H1 (cell line): ENCODE data around the gene ANKS1A. TPM values are rescaled to one million over a fixed set of nuclear protein-coding genes. Genes with fewer than 3 reads are reported as not detected.

Experiments used
- CTCF ChIA-PET: fragments of 300-600 bp; sonication (Branson Sonifier 250); formaldehyde crosslinking; loops from one replicate; lab custom pipeline; 2021; ENCODE audit not compliant: partially characterized antibody; lab: Charles Lee
- POLR2A ChIA-PET: fragments of 300-600 bp; sonication (Branson Sonifier 250); formaldehyde crosslinking; loops from one replicate; lab custom pipeline; 2021; ENCODE audit warnings: inconsistent platforms; ENCODE audit not compliant: partially characterized antibody; lab: Charles Lee
- DNase-seq, 2 experiments: peaks; one replicate each; pipeline versions ENCODE4 v3.0.0 to v3.0.0-alpha.2; 2010 to 2022; ENCODE audit warnings: low spot score in 2 of 2, low read depth in 1 of 2, mixed read lengths in 1 of 2
- FAIRE-seq: peaks from 2 replicates; lab custom pipeline; 2011; peaks lifted over from hg19 to GRCh38; lab: Jason Lieb, UNC
- H2AFZ ChIP-seq: 2 replicates; pipeline ENCODE4 v1.8.1; 2012; ENCODE audit warnings: low read length, inconsistent platforms
- H2AK5ac ChIP-seq: 2 replicates; pipeline ENCODE4 v1.6.1; 2013; ENCODE audit warnings: low read depth, low read length
- H2BK120ac ChIP-seq: replicated peaks from 2 replicates; pipeline ENCODE3; 2013; ENCODE audit warnings: low read depth, low read length, inconsistent platforms
- H2BK12ac ChIP-seq: 2 replicates; pipeline ENCODE4 v1.6.1; 2013; ENCODE audit warnings: low read depth, low read length
- H2BK15ac ChIP-seq: 2 replicates; pipeline ENCODE4 v1.6.1; 2013; ENCODE audit warnings: low read length
- H2BK20ac ChIP-seq: 2 replicates; pipeline ENCODE4 v1.6.1; 2013; ENCODE audit warnings: low read length
- H2BK5ac ChIP-seq: 2 replicates; pipeline ENCODE4 v1.6.1; 2013; ENCODE audit warnings: low read depth, low read length
- H3K14ac ChIP-seq: 2 replicates; pipeline ENCODE4 v1.6.1; 2013; ENCODE audit warnings: inconsistent platforms; ENCODE audit not compliant: insufficient read length
- H3K18ac ChIP-seq: 2 replicates; pipeline ENCODE4 v1.6.1; 2013; ENCODE audit warnings: low read length; ENCODE audit errors: extremely low read depth
- H3K23ac ChIP-seq: 2 replicates; pipeline ENCODE4 v1.6.1; 2013; ENCODE audit warnings: inconsistent platforms; ENCODE audit not compliant: insufficient read length
- H3K23me2 ChIP-seq: 2 replicates; pipeline ENCODE4 v1.6.1; 2013; ENCODE audit warnings: low read depth, low read length
- H3K27ac ChIP-seq: 2 replicates; pipeline ENCODE4 v1.6.1; 2011; ENCODE audit warnings: low read depth, low read length, inconsistent platforms
- H3K27me3 ChIP-seq, 4 experiments: replicated peaks in 1 of 4; 1 replicate in 1 of 4; 2 replicates in 3 of 4; pipeline versions ENCODE4 v1.6.1 to v1.8.1; 2011 to 2013; ENCODE audit warnings: low read length in 3 of 4, mild to moderate bottlenecking in 3 of 4, inconsistent platforms in 2 of 4, mixed read lengths in 2 of 4, moderate library complexity in 1 of 4; ENCODE audit not compliant: control insufficient read depth in 3 of 4, insufficient read depth in 3 of 4; ENCODE audit errors: extremely low read depth in 1 of 4
- H3K36me3 ChIP-seq, 4 experiments: 2 replicates each; pipeline versions ENCODE4 v1.6.1 to v1.8.1; 2011 to 2013; ENCODE audit warnings: mild to moderate bottlenecking in 4 of 4, low read length in 3 of 4, moderate library complexity in 2 of 4, control low read depth in 1 of 4, inconsistent platforms in 1 of 4; ENCODE audit not compliant: insufficient read depth in 4 of 4, control insufficient read depth in 2 of 4
- H3K4ac ChIP-seq: replicated peaks from 2 replicates; pipeline ENCODE3; 2013; ENCODE audit warnings: low read length, low read depth, mixed read lengths, inconsistent platforms; ENCODE audit not compliant: insufficient read length
- H3K4me1 ChIP-seq, 4 experiments: replicated peaks in 1 of 4; 1 replicate in 1 of 4; 2 replicates in 3 of 4; pipeline versions ENCODE4 v1.6.1 to v1.8.1; 2011 to 2013; ENCODE audit warnings: low read length in 3 of 4, inconsistent platforms in 2 of 4, mixed read lengths in 1 of 4; ENCODE audit not compliant: insufficient read depth in 4 of 4, control insufficient read depth in 3 of 4
- H3K4me2 ChIP-seq, 2 experiments: 2 replicates each; pipeline versions ENCODE4 v1.6.1 to v1.8.1; 2011 to 2013; ENCODE audit warnings: low read depth in 2 of 2, low read length in 2 of 2, control low read depth in 1 of 2, inconsistent platforms in 1 of 2, mild to moderate bottlenecking in 1 of 2; ENCODE audit not compliant: insufficient read depth in 1 of 2
- H3K4me3 ChIP-seq, 4 experiments: fragments of 200-600, 300-600 bp in 1 of 4; sonication (generic), shearing (Covaris generic), sonication (Bioruptor Twin) in 1 of 4; 2 replicates each; pipeline versions ENCODE4 v1.5.1 to v1.8.1; 2011 to 2016; ENCODE audit warnings: low read length in 4 of 4, low read depth in 3 of 4, control low read depth in 2 of 4, inconsistent platforms in 2 of 4, mild to moderate bottlenecking in 2 of 4, mixed read lengths in 1 of 4, moderate library complexity in 1 of 4; ENCODE audit not compliant: insufficient read depth in 2 of 4; ENCODE audit errors: extremely low read depth in 1 of 4
- H3K56ac ChIP-seq: replicated peaks from 2 replicates; pipeline ENCODE3; 2013; ENCODE audit warnings: low read depth, mild to moderate bottlenecking, mixed read lengths, low read length, inconsistent platforms; ENCODE audit not compliant: insufficient read length
- H3K79me1 ChIP-seq: 2 replicates; pipeline ENCODE4 v1.6.1; 2013; ENCODE audit warnings: low read depth, low read length, control low read depth
- H3K79me2 ChIP-seq, 2 experiments: 2 replicates each; pipeline versions ENCODE4 v1.6.1 to v1.8.1; 2012 to 2013; ENCODE audit warnings: low read length in 2 of 2, mild to moderate bottlenecking in 2 of 2, inconsistent platforms in 1 of 2; ENCODE audit not compliant: insufficient read depth in 2 of 2, control insufficient read depth in 1 of 2
- H3K9ac ChIP-seq, 4 experiments: replicated peaks in 1 of 4; 1 replicate in 1 of 4; 2 replicates in 3 of 4; pipeline versions ENCODE4 v1.6.1 to v1.8.1; 2011 to 2013; ENCODE audit warnings: low read depth in 3 of 4, low read length in 3 of 4, control low read depth in 2 of 4, mild to moderate bottlenecking in 2 of 4, moderate library complexity in 2 of 4, inconsistent platforms in 1 of 4; ENCODE audit errors: extremely low read depth in 1 of 4
- H3K9me3 ChIP-seq, 2 experiments: 2 replicates each; pipeline versions ENCODE4 v1.6.1 to v1.8.1; 2012 to 2013; ENCODE audit warnings: mild to moderate bottlenecking in 2 of 2, moderate library complexity in 2 of 2, control low read depth in 1 of 2, inconsistent platforms in 1 of 2, low read depth in 1 of 2, low read length in 1 of 2, mixed read lengths in 1 of 2; ENCODE audit not compliant: insufficient read depth in 2 of 2
- H4K20me1 ChIP-seq, 2 experiments: replicated peaks in 1 of 2; 2 replicates each; pipeline versions ENCODE3 to v1.8.1; 2011 to 2013; ENCODE audit warnings: inconsistent platforms in 2 of 2, low read length in 2 of 2, mild to moderate bottlenecking in 1 of 2; ENCODE audit not compliant: insufficient read depth in 2 of 2, control insufficient read depth in 1 of 2
- H4K5ac ChIP-seq: 2 replicates; pipeline ENCODE4 v1.6.1; 2013; ENCODE audit warnings: low read length, low read depth, mixed read lengths, inconsistent platforms; ENCODE audit not compliant: insufficient read length
- H4K8ac ChIP-seq: 2 replicates; pipeline ENCODE4 v1.8.0; 2013; ENCODE audit warnings: mild to moderate bottlenecking, moderate library complexity, low read length, inconsistent platforms; ENCODE audit not compliant: insufficient read depth; ENCODE audit errors: extremely low read depth
- H4K91ac ChIP-seq: replicated peaks from 2 replicates; pipeline ENCODE3; 2013; ENCODE audit warnings: low read length, mixed read lengths, inconsistent platforms; ENCODE audit not compliant: insufficient read length
- EP300 ChIP-seq, 2 experiments: IDR thresholded peaks; 1 replicate in 1 of 2; 2 replicates in 1 of 2; pipeline ENCODE4 v1.6.1; 2011 to 2012; ENCODE audit warnings: low read depth in 2 of 2, low read length in 2 of 2, mild to moderate bottlenecking in 2 of 2, borderline replicate concordance in 1 of 2, inconsistent platforms in 1 of 2, moderate library complexity in 1 of 2
- WGBS, 2 experiments: shearing (Covaris generic) in 1 of 2; methylation state at CpG; one replicate each; pipeline versions ENCODE4 v1.1.6 to v1.1.7; 2013 to 2015; ENCODE audit warnings: low lambda C conversion rate in 2 of 2, mixed read lengths in 2 of 2, inconsistent platforms in 1 of 2, low coverage in 1 of 2, missing lambda C conversion rate in 1 of 2; ENCODE audit not compliant: insufficient replicate concordance in 2 of 2, insufficient coverage in 1 of 2, insufficient read length in 1 of 2; ENCODE audit errors: extremely low coverage in 1 of 2, missing lambda C conversion rate in 1 of 2; 5-methylcytosine and 5-hydroxymethylcytosine counted together
- polyA plus RNA-seq, 7 experiments: library from polyadenylated mRNA; depleted of rRNA in 3 of 7; stranded (reverse) in 5 of 7; unstranded in 2 of 7; fragments of >200 nt in 5 of 7; fragments of 200-250 nt in 2 of 7; gene quantifications; 1 replicate in 5 of 7; 2 replicates in 1 of 7; 4 replicates in 1 of 7; pipeline versions ENCODE4 v1.2.1 to v1.2.3, GENCODE V29; 2011 to 2013; ENCODE audit warnings: missing spikeins in 2 of 7, mixed read lengths in 2 of 7
- total RNA-seq: library from RNA; stranded (reverse); fragmentation: NEBNext Ultra II Directional; extraction: Animal tissue kit (Norgen Biotek cat#: 25700); gene quantifications from 2 replicates; pipeline ENCODE4 v1.2.1, GENCODE V29; 2021

Gene ANKS1A
- total and polyA plus RNA-seq, 2 of the 8 experiments (the other 6 are each of a cell fraction or from before 2014, with no cell fraction given) = 9.8 to 30.9 TPM

GRCh38 chr6:35007016-35007415 lies 118.0 kb downstream of the ANKS1A start:
- no peak for TF ChIP-seq EP300 (IDR thresholded peaks at IDR 0.05; ENCODE audit: borderline replicate concordance in 1 of 2, low read depth in 2 of 2, low read length in 2 of 2)

More at GRCh38 chr6:35007016-35007415, 118.0 kb downstream of the ANKS1A start:
- no peak overlapping the region for H3K27ac ChIP-seq
- no peak overlapping the region for H2BK15ac ChIP-seq
- DNase-seq (no peak), FAIRE-seq (no peak)
- no peak overlapping the region for H3K14ac ChIP-seq
- H4K91ac ChIP-seq = no peak overlapping the region
- H2BK12ac ChIP-seq = no peak overlapping the region
- H3K23ac ChIP-seq = no peak overlapping the region
- H4K8ac ChIP-seq = no peak overlapping the region
- H3K56ac ChIP-seq = no peak overlapping the region
- CTCF ChIA-PET = interaction anchor here (0.7 to 1.5 kb wide), 4 partner anchors 21 to 133 kb away, joined by 3 to 4 read pairs (median 4); no protein-coding TSS in a partner anchor
- no peak overlapping the region for H3K4me2 ChIP-seq
- no peak overlapping the region for H3K4me3 ChIP-seq
- no peaks in the 10 kb centered on the region for H3K9me3 ChIP-seq
- no peak overlapping the region for H2BK5ac ChIP-seq
- H4K5ac ChIP-seq = no peak overlapping the region
- H3K9ac ChIP-seq = no peak overlapping the region
- H4K20me1 ChIP-seq = no peaks in the 10 kb centered on the region
- H3K79me2 ChIP-seq = no peaks in the 10 kb centered on the region
- no peak overlapping the region for H2BK20ac ChIP-seq
- no peak overlapping the region for H3K4ac ChIP-seq
- no peaks in the 10 kb centered on the region for H3K27me3 ChIP-seq
- no peak overlapping the region for H3K18ac ChIP-seq
- H3K23me2 ChIP-seq = no peaks in the 10 kb centered on the region
- H2BK120ac ChIP-seq = no peak overlapping the region
- H3K79me1 ChIP-seq = no peaks in the 10 kb centered on the region
- no peaks in the 10 kb centered on the region for H3K36me3 ChIP-seq
- H3K4me1 ChIP-seq = no peaks in the 10 kb centered on the region
- no peak overlapping the region for H2AFZ ChIP-seq
- POLR2A ChIA-PET = no interaction called here
- 82% methylated on average over 2 of the region's 2 CpGs; no CpG with 5 or more reads in 1 of the 2 experiments for WGBS, 2 experiments
- no peak overlapping the region for H2AK5ac ChIP-seq
